Astrocyte (in vitro differentiated cells and primary cell): ENCODE measurements around the gene FBLN1. TPM values are rescaled to one million over a fixed set of nuclear protein-coding genes. Genes with fewer than 3 reads are reported as not detected.

Experiments used
- DNase-seq: peaks from one replicate; pipeline ENCODE4 v3.0.0-alpha.2; 2010; ENCODE audit warnings: low read depth
- FAIRE-seq: peaks from 2 replicates; lab custom pipeline; 2011; peaks lifted over from hg19 to GRCh38; lab: Jason Lieb, UNC
- H2AFZ ChIP-seq: 2 replicates; pipeline ENCODE4 v1.6.0; 2012; ENCODE audit warnings: low read depth, low read length, inconsistent platforms
- H3K27ac ChIP-seq: 2 replicates; pipeline ENCODE4 v1.5.1; 2011; ENCODE audit warnings: low read depth, low read length, inconsistent platforms
- H3K27me3 ChIP-seq: 2 replicates; pipeline ENCODE4 v1.6.0; 2011; ENCODE audit warnings: low read length, inconsistent platforms; ENCODE audit not compliant: insufficient read depth
- H3K36me3 ChIP-seq: 2 replicates; pipeline ENCODE4 v1.5.1; 2011; ENCODE audit warnings: low read length, inconsistent platforms; ENCODE audit not compliant: insufficient read depth
- H3K4me1 ChIP-seq: 2 replicates; pipeline ENCODE4 v1.5.1; 2011; ENCODE audit warnings: low read length, inconsistent platforms; ENCODE audit not compliant: insufficient read depth
- H3K4me2 ChIP-seq: 2 replicates; pipeline ENCODE4 v1.6.0; 2012; ENCODE audit warnings: low read length, inconsistent platforms
- H3K4me3 ChIP-seq: 2 replicates; pipeline ENCODE4 v1.5.1; 2011; ENCODE audit warnings: low read depth, mild to moderate bottlenecking, low read length, inconsistent platforms; ENCODE audit not compliant: insufficient read depth
- H3K79me2 ChIP-seq: 2 replicates; pipeline ENCODE4 v1.6.0; 2012; ENCODE audit warnings: mild to moderate bottlenecking, low read length, inconsistent platforms; ENCODE audit not compliant: insufficient read depth
- H3K9ac ChIP-seq: 2 replicates; pipeline ENCODE4 v1.6.0; 2012; ENCODE audit warnings: mild to moderate bottlenecking, low read length, inconsistent platforms
- H3K9me3 ChIP-seq: 2 replicates; pipeline ENCODE4 v1.5.1; 2012; ENCODE audit warnings: low read depth, mild to moderate bottlenecking, low read length, inconsistent platforms; ENCODE audit not compliant: insufficient read depth
- H4K20me1 ChIP-seq: 2 replicates; pipeline ENCODE4 v1.6.0; 2012; ENCODE audit warnings: low read length, inconsistent platforms; ENCODE audit not compliant: insufficient read depth
- H3K27ac Mint-ChIP-seq: one replicate; pipeline ENCODE4 v1.8.0; 2021; ENCODE audit warnings: mild to moderate bottlenecking, mixed read lengths; ENCODE audit not compliant: unreplicated experiment
- H3K27me3 Mint-ChIP-seq: one replicate; pipeline ENCODE4 v1.8.0; 2021; ENCODE audit warnings: low read depth, mixed read lengths; ENCODE audit not compliant: unreplicated experiment
- H3K36me3 Mint-ChIP-seq: one replicate; pipeline ENCODE4 v1.8.0; 2021; ENCODE audit warnings: low read depth, mixed read lengths; ENCODE audit not compliant: unreplicated experiment
- H3K4me1 Mint-ChIP-seq: one replicate; pipeline ENCODE4 v1.8.0; 2021; ENCODE audit warnings: low read depth, mixed read lengths; ENCODE audit not compliant: unreplicated experiment
- H3K4me3 Mint-ChIP-seq: one replicate; pipeline ENCODE4 v1.8.0; 2021; ENCODE audit warnings: mild to moderate bottlenecking, moderate library complexity, mixed read lengths; ENCODE audit not compliant: unreplicated experiment
- H3K9me3 Mint-ChIP-seq: one replicate; pipeline ENCODE4 v1.8.0; 2021; ENCODE audit warnings: mild to moderate bottlenecking, mixed read lengths; ENCODE audit not compliant: unreplicated experiment
- CTCF ChIP-seq: IDR thresholded peaks from 2 replicates; pipeline ENCODE4 v1.5.1; 2011; ENCODE audit warnings: low read depth, mild to moderate bottlenecking, inconsistent platforms, low read length, moderate library complexity; ENCODE audit not compliant: insufficient read depth
- EZH2 ChIP-seq: IDR thresholded peaks from 2 replicates; pipeline ENCODE4 v1.6.1; 2012; ENCODE audit warnings: mild to moderate bottlenecking, low read length, inconsistent platforms; ENCODE audit not compliant: insufficient read depth
- total RNA-seq: library from RNA; stranded (reverse); gene quantifications from 2 replicates; pipeline ENCODE4 v1.2.1, GENCODE V29; 2021

The FBLN1 gene
- total RNA-seq, 1 donor from 2014 or later: 69.2 TPM

DNA sequence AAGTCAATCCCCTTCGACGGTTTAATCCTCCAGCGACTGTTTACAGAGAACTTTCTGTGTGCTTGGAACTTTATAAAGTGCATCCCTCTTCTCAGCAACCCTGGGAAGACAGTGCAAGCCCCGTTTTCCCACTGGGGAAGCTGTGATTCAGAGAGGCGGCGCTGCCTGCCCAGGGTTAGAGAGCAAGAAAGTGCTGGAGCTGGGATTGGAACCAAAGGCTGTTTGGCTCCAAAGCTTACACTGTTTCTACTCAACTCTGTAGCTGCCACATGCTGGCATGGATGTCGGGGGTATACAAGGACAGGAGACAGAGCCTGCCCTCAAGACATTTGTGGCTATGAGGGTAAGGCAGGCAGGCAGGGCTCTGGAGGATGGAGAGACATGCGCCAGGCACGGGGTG is 13.0 kb downstream of the FBLN1 start:
- Histone ChIP-seq H3K9me3 (no peaks in the 10 kb centered on the region), H3K9ac (peak overlapping the region; percentile 23), H3K4me3 (no peak overlapping the region), H4K20me1 (peaks cover 8% of the 10 kb centered on the region), H3K27me3 (no peaks in the 10 kb centered on the region), H3K4me1 (peaks cover 52% of the 10 kb centered on the region), H2AFZ (no peak overlapping the region), H3K36me3 (no peaks in the 10 kb centered on the region), H3K79me2 (peaks cover 51% of the 10 kb centered on the region), H3K27ac (peak overlapping the region; percentile 52), H3K4me2 (peak overlapping the region; percentile 60)
- FAIRE-seq (no peak), DNase-seq (no peak)
- no peak overlapping the region for H3K4me3 Mint-ChIP-seq
- TF ChIP-seq EZH2 (no peak), CTCF (no peak)
- H3K36me3 Mint-ChIP-seq: no peaks in the 10 kb centered on the region
- no peaks in the 10 kb centered on the region for H3K27me3 Mint-ChIP-seq
- H3K4me1 Mint-ChIP-seq: peaks cover 42% of the 10 kb centered on the region
- H3K27ac Mint-ChIP-seq: peak overlapping the region; percentile 58
- H3K9me3 Mint-ChIP-seq: no peaks in the 10 kb centered on the region

DNA sequence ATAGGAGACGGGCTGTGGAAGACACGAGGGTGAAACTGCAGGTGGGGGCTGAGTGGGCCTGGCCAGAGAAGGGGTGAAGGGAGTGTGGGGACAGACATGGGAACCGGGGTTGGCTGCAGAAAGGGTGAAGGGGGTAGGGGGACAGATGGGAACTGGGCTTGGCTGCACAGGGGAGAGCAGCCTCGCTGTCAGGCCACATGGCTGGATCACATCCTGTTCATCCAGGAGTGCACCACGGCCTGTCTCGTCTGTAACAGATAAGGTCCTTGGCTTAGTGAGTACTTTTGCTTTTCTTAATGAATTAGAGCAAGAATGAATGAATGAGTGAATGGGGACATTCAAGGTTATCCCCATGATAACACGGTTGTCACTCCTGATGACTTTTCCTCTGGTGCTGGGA is 13.5 kb downstream of the FBLN1 start:
- peak overlapping the region; percentile 60 for H3K4me2 ChIP-seq
- Mint-ChIP-seq H3K9me3 (no peaks in the 10 kb centered on the region), H3K27me3 (no peaks in the 10 kb centered on the region), H3K36me3 (no peaks in the 10 kb centered on the region), H3K4me3 (no peak overlapping the region), H3K27ac (peak overlapping the region; percentile 58), H3K4me1 (peaks cover 37% of the 10 kb centered on the region)
- TF ChIP-seq CTCF (no peak), EZH2 (no peak)
- H3K9ac ChIP-seq: peak overlapping the region; percentile 23
- H3K9me3 ChIP-seq: no peaks in the 10 kb centered on the region
- H2AFZ ChIP-seq: no peak overlapping the region
- H3K27me3 ChIP-seq: no peaks in the 10 kb centered on the region
- H3K4me3 ChIP-seq: no peak overlapping the region
- H3K27ac ChIP-seq: peak overlapping the region; percentile 52
- H4K20me1 ChIP-seq: peaks cover 7% of the 10 kb centered on the region
- FAIRE-seq (no peak), DNase-seq (peak; percentile 49)
- H3K79me2 ChIP-seq: peaks cover 51% of the 10 kb centered on the region
- peaks cover 50% of the 10 kb centered on the region for H3K4me1 ChIP-seq
- no peaks in the 10 kb centered on the region for H3K36me3 ChIP-seq

DNA sequence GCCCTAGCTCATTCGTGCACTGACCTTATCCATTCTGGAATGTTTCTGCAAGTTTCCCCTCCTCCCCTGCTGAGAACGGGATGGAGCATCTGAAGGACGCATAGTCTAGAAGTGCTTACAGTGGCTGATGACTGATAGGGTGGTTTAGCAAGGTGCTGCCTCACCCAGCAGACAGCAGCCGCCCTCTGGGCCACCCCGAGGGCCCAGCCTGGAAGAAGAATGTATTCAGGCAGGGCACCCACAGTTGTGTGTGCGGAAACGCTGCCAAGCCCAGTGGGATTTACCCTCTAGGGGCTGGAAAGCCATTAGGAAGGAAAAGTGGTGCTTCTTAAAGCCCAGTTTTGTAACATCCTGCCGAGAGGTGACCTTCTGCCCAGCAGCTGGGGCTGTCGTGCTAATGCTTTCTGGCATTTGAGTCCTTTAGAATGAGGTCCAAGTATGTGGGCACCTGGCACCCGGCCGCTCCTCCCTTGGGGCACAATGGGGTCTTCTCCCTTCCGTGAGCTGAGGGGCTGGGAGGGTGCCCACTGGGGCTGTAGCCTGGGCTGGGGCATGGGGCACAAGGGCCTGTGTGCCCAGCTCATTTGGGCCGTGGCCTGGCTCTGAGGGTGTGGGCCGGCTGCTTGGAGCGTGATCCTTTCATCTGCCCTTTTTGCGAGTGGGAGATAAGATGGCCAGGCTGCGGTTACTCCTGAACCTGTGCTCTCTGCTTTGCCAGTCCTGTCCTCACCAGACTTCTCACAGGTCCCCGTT is 14.4 kb downstream of the FBLN1 start:
- DNase-seq: peak; percentile 83

More for the DNA sequence above, 14.4 kb downstream of the FBLN1 start:
- peak overlapping the region; percentile 44 for H3K9ac ChIP-seq
- peak overlapping the region; percentile 60 for H3K4me2 ChIP-seq
- no peaks in the 10 kb centered on the region for H3K36me3 ChIP-seq
- no peak overlapping the region for H3K4me3 ChIP-seq
- peaks cover 7% of the 10 kb centered on the region for H4K20me1 ChIP-seq
- TF ChIP-seq EZH2: no peak
- TF ChIP-seq CTCF: no peak
- H3K4me1 ChIP-seq: peaks cover 44% of the 10 kb centered on the region
- H3K27me3 Mint-ChIP-seq: no peaks in the 10 kb centered on the region
- H3K27me3 ChIP-seq: no peaks in the 10 kb centered on the region
- no peaks in the 10 kb centered on the region for H3K9me3 ChIP-seq
- peaks cover 32% of the 10 kb centered on the region for H3K4me1 Mint-ChIP-seq
- H3K4me3 Mint-ChIP-seq: no peak overlapping the region
- H3K79me2 ChIP-seq: peaks cover 51% of the 10 kb centered on the region
- H3K36me3 Mint-ChIP-seq: no peaks in the 10 kb centered on the region
- FAIRE-seq: no peak
- H3K27ac ChIP-seq: peak overlapping the region; percentile 70
- no peaks in the 10 kb centered on the region for H3K9me3 Mint-ChIP-seq
- H2AFZ ChIP-seq: no peak overlapping the region
- no peak overlapping the region for H3K27ac Mint-ChIP-seq
